ENCODE results near the gene BCAS4. TPM values are rescaled to one million over a fixed set of nuclear protein-coding genes. Genes with fewer than 3 reads are reported as not detected.

Gene BCAS4, protein sequence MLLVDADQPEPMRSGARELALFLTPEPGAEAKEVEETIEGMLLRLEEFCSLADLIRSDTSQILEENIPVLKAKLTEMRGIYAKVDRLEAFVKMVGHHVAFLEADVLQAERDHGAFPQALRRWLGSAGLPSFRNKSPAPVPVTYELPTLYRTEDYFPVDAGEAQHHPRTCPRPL
- total RNA-seq (2022) = 5.4 and 7.9 TPM in 2 replicates
- percentile 37 among the genes with signal in this experiment for Bru-seq, nascent RNA
- percentile 38 among the genes with signal in this experiment for BruChase-seq, experiment 1, labeled RNA remaining after a 6-hour chase
- BruChase-seq, experiment 2, labeled RNA remaining after a 2-hour chase = percentile 36 among the genes with signal in this experiment
- long read RNA-seq, full-length matches to known transcripts = 13 of 19 reads
- long read RNA-seq, partial matches to known transcripts = 1 of 19 reads
- long read RNA-seq, other reads (novel, unspliced or antisense) = 5 of 19 reads

DNA sequence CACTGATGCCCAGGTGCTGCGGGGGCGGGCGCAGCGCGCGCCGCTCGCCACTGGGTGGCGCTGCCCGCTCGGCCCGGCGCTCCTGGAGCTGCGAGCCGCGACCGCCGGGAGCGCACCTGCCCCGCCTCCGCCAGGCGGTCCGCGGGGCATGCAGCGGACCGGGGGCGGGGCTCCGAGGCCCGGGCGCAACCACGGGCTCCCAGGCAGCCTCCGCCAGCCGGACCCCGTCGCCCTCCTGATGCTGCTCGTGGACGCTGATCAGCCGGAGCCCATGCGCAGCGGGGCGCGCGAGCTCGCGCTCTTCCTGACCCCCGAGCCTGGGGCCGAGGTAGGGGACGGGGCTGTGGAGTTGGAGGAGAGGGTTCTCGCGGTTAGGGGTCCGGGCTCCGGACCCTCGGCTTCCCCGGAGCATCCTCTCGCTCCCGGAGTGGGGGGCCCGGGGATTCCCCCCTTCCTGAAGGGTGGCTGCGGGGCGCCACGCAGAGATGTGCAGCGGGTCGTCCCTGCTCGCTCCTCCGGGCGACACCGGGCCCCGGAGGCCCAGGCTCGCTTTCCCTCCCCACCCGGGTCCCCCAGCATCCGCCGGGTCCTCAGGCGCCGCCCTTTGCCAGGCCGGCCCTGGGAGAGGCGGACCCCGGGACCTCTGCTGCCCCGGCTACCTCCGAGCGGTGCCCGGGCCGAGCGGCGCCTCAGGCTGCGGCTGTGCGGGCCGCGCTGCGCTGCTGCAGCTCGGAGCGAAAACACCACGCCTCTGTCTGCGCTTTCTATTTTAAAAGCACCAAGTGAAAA is at the start of gene BCAS4:
Gene BCAS4 (plus strand): TSS at position 216 of the 789 bp plus-strand sequence. CDS start 23 bp downstream, at position 239.
- no peaks in the 10 kb centered on the region for H3K27me3 Mint-ChIP-seq (ENCODE audit: insufficient read depth, unreplicated experiment)
- H3K36me3 Mint-ChIP-seq (ENCODE audit: insufficient read depth, unreplicated experiment) = no peaks in the 10 kb centered on the region
- peak within 1 kb of the TSS; percentile 77 for H3K4me3 Mint-ChIP-seq (ENCODE audit: unreplicated experiment)
- POLR2A ChIA-PET = interaction anchor here (0.6 to 4.6 kb wide), 32 partner anchors 21 to 532 kb away, joined by 3 to 66 read pairs (median 4); partner anchors contain the start of genes ADNP, DPM1 and MOCS3
- TF ChIP-seq, protein P1, sequence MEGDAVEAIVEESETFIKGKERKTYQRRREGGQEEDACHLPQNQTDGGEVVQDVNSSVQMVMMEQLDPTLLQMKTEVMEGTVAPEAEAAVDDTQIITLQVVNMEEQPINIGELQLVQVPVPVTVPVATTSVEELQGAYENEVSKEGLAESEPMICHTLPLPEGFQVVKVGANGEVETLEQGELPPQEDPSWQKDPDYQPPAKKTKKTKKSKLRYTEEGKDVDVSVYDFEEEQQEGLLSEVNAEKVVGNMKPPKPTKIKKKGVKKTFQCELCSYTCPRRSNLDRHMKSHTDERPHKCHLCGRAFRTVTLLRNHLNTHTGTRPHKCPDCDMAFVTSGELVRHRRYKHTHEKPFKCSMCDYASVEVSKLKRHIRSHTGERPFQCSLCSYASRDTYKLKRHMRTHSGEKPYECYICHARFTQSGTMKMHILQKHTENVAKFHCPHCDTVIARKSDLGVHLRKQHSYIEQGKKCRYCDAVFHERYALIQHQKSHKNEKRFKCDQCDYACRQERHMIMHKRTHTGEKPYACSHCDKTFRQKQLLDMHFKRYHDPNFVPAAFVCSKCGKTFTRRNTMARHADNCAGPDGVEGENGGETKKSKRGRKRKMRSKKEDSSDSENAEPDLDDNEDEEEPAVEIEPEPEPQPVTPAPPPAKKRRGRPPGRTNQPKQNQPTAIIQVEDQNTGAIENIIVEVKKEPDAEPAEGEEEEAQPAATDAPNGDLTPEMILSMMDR (IDR thresholded peaks at IDR 0.05; ENCODE audit: unreplicated experiment) = peak; percentile 86
- H3K9me3 Mint-ChIP-seq (ENCODE audit: unreplicated experiment) = no peaks in the 10 kb centered on the region
- intact Hi-C loops (cut with micrococcal nuclease) = loop anchor here (1.0 to 10.0 kb wide), 5 partner anchors 24 to 840 kb away; no protein-coding TSS in a partner anchor
- no peak within 1 kb of the TSS for H3K27ac Mint-ChIP-seq (ENCODE audit: low read depth, unreplicated experiment)
- peak; percentile 67 for DNase-seq (ENCODE audit: unreplicated experiment)
- CTCF ChIA-PET = interaction anchor here (0.5 to 10.4 kb wide), 68 partner anchors 9 to 1292 kb away, joined by 3 to 256 read pairs (median 5); partner anchors contain the start of genes ADNP, DPM1, MOCS3 and UBE2V1
- H3K4me1 Mint-ChIP-seq (ENCODE audit: insufficient read depth, unreplicated experiment) = no peaks in the 10 kb centered on the region
- no TSS peak for BruUV-seq (replicated peaks)

DNA sequence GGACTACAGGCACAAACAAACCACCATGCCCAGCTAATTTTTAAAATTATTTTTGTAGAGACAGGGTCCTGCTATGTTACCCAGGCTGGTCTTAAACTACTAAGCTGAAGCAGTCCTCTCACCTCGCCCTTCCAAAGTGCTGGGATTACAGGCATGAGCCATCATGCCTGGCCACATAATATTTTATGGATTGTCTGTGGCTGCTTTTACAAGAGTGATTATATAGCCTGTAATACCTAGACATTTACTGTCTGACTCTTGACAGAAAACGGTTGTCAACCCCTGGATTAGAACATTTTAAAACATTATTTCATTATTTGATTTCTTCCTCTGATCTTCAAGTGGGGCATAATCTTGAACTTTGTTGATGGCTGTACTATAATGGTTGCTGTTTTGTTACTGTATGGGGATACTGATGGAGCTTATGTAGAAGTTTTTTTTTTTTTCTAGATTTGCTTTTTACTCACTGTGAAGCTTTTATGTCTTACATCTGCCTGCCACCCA is 49.2 kb upstream of the BCAS4 start:
- ChIA-PET POLR2A (interaction anchor here (0.6 to 12.6 kb wide), 12 partner anchors 8 to 224 kb away, joined by 3 to 168 read pairs (median 4); partner anchors contain the start of gene PARD6B), CTCF (interaction anchor here (0.6 to 5.6 kb wide), 22 partner anchors 9 to 518 kb away, joined by 3 to 43 read pairs (median 6); no protein-coding TSS in a partner anchor)
- BruUV-seq (replicated peaks) = no TSS peak
- Mint-ChIP-seq H3K4me1 (ENCODE audit: insufficient read depth, unreplicated experiment) (peaks cover 18% of the 10 kb centered on the region), H3K4me3 (ENCODE audit: unreplicated experiment) (no peak overlapping the region), H3K27me3 (ENCODE audit: insufficient read depth, unreplicated experiment) (no peaks in the 10 kb centered on the region), H3K9me3 (ENCODE audit: unreplicated experiment) (no peaks in the 10 kb centered on the region), H3K36me3 (ENCODE audit: insufficient read depth, unreplicated experiment) (peaks cover 38% of the 10 kb centered on the region), H3K27ac (ENCODE audit: low read depth, unreplicated experiment) (peak overlapping the region; percentile 69)
- DNase-seq (ENCODE audit: unreplicated experiment) = no peak
- TF ChIP-seq, protein P1 (IDR thresholded peaks at IDR 0.05; ENCODE audit: unreplicated experiment) = no peak
- intact Hi-C loops (cut with micrococcal nuclease) = loop anchor here (2.0 to 10.0 kb wide), 2 partner anchors 159 to 271 kb away; no protein-coding TSS in a partner anchor

DNA sequence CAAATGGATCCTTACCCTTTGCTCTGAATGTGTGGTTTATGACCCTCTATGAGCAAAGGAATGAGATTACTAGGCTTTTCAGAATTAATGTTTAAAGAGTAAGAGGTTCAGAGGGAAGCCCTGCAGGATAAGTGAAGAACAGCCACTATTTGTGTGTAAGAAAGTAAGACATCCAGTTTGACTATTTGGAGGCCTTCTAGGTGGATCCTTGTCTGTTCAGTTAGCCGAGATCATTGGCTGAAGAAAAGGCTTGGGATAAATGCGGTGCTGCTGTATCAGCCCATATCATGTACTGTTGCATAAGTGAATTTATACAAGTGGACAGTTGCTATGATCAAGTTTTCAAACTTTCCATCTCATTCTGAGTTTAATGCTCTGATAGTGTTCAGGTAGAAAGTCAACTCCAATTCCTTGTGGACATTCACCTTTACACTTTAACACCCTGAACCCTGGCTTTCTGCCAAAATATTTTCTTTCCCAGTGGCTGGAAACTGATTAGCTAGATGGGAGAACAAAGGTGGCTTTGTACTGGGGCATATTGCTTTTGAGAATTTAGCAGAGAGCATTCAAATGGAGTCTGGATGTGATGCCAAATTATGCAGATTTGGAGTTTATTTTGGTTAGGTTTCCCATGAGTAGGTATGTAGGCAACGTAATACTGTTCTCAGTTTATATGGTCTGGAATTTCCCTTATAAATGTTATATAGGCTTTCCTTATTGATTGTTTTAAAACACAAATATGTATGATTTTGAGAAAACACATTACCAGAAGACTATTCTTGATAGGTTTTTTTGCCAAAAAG is 48.5 kb upstream of the BCAS4 start:
- intact Hi-C loops (cut with micrococcal nuclease) = loop anchor here (10.0 kb wide), 1 partner anchor 272 kb away; no protein-coding TSS in a partner anchor
- CTCF ChIA-PET = interaction anchor here (0.6 to 11.0 kb wide), 16 partner anchors 8 to 268 kb away, joined by 3 to 126 read pairs (median 8); no protein-coding TSS in a partner anchor
- Mint-ChIP-seq H3K27ac (ENCODE audit: low read depth, unreplicated experiment) (peak overlapping the region; percentile 69), H3K9me3 (ENCODE audit: unreplicated experiment) (no peaks in the 10 kb centered on the region), H3K27me3 (ENCODE audit: insufficient read depth, unreplicated experiment) (no peaks in the 10 kb centered on the region), H3K4me1 (ENCODE audit: insufficient read depth, unreplicated experiment) (peaks cover 11% of the 10 kb centered on the region), H3K36me3 (ENCODE audit: insufficient read depth, unreplicated experiment) (peaks cover 40% of the 10 kb centered on the region), H3K4me3 (ENCODE audit: unreplicated experiment) (no peak overlapping the region)
- no TSS peak for BruUV-seq (replicated peaks)
- TF ChIP-seq, protein P1 (IDR thresholded peaks at IDR 0.05; ENCODE audit: unreplicated experiment) = no peak
- POLR2A ChIA-PET = interaction anchor here (0.7 to 12.6 kb wide), 8 partner anchors 8 to 159 kb away, joined by 3 to 168 read pairs (median 4); partner anchors contain the start of gene PARD6B
- DNase-seq (ENCODE audit: unreplicated experiment) = no peak

Data from MCF 10A (cell line).